Tibial artery (tissue), 4 donors: ENCODE results near the gene ICAM5.
"Not testable (repeated sequence)": the region's sequence is repeated elsewhere in the genome, so short reads cannot be mapped to it uniquely, and the experiment has no call there.

ENCODE experiments used
- DNase-seq, 2 donors: peaks; one replicate each; pipeline ENCODE4 v3.0.0-alpha.2; 2019
- H3K27ac ChIP-seq, 2 donors: fragments of 200-600 bp; sonication (generic) in 1 of 2; 1 replicate in 1 of 2; 2 replicates in 1 of 2; pipeline ENCODE4 v1.5.1; 2018 to 2019; ENCODE audit warnings: mild to moderate bottlenecking in 1 of 2
- H3K27me3 ChIP-seq, 2 donors: fragments of 200-600 bp; sonication (generic) in 1 of 2; one replicate each; pipeline versions ENCODE4 v1.5.1 to v1.6.0; 2016 to 2019
- H3K36me3 ChIP-seq, 3 donors: fragments of 200-600 bp; sonication (generic) in 2 of 3; one replicate each; pipeline ENCODE4 v1.5.1; 2016 to 2019; ENCODE audit warnings: mild to moderate bottlenecking in 2 of 3
- H3K4me1 ChIP-seq, 4 donors: fragments of 200-600 bp; sonication (generic) in 2 of 4; 1 replicate in 3 of 4; 2 replicates in 1 of 4; pipeline ENCODE4 v1.5.1; 2016 to 2019
- H3K4me3 ChIP-seq, 2 donors: fragments of 200-600 bp; sonication (generic) in 1 of 2; 1 replicate in 1 of 2; 2 replicates in 1 of 2; pipeline ENCODE4 v1.5.1; 2018 to 2019; ENCODE audit warnings: mild to moderate bottlenecking in 2 of 2
- H3K9me3 ChIP-seq, 3 donors: fragments of 200-600 bp; sonication (generic) in 1 of 3; one replicate each; pipeline ENCODE4 v1.5.1; 2016 to 2019
- CTCF ChIP-seq, 2 experiments: fragments of 200-600 bp in 1 of 2; fragments of 450-650 bp in 1 of 2; IDR thresholded peaks; one replicate each; pipeline ENCODE4 v1.5.1; 2017 to 2019; ENCODE audit warnings: antibody characterized with exemption in 2 of 2, mild to moderate bottlenecking in 1 of 2, moderate library complexity in 1 of 2
- intact Hi-C: fragments of 100-400 bp; cut with DNase I; formaldehyde crosslinking; loops from one replicate; pipeline ENCODE4 v1.15.0; 2023; ENCODE audit warnings: low total_unique reads

ICAM5 gene

GRCh38 chr19:10289836-10290356 is at the start of gene ICAM5:
Gene ICAM5, plus strand, starts transcription at chr19:10289952. Its CDS starts 92 bp downstream, at chr19:10290044.
- Histone ChIP-seq H3K4me1 (peaks cover 0 to 64% (median 55%) of the 10 kb centered on the region in 4 donors), H3K9me3 (no peaks in the 10 kb centered on the region), H3K36me3 (peaks cover 0 to 10% (median 8%) of the 10 kb centered on the region in 3 donors), H3K27ac (no peak within 1 kb of the TSS), H3K4me3 (peak within 1 kb of the TSS; percentile 32 to 40), H3K27me3 (peaks cover 6 to 91% of the 10 kb centered on the region in 2 donors)
- TF ChIP-seq CTCF (IDR thresholded peaks at IDR 0.05) = no peak
- intact Hi-C loops = no loop called here
- no peak for DNase-seq

GRCh38 chr19:10241826-10242449 is 47.8 kb upstream of the ICAM5 start:
- intact Hi-C loops, DNase-seq, H3K27me3 ChIP-seq, H3K36me3 ChIP-seq, H3K4me1 ChIP-seq, H3K9me3 ChIP-seq, H3K27ac ChIP-seq, H3K4me3 ChIP-seq: not testable (repeated sequence)

- no peaks in the 10 kb centered on the region for H3K4me1 ChIP-seq
- no peak overlapping the region for H3K4me3 ChIP-seq
- TF ChIP-seq CTCF (IDR thresholded peaks at IDR 0.05) = no peak
- H3K27me3 ChIP-seq = no peaks in the 10 kb centered on the region
- no peaks in the 10 kb centered on the region for H3K36me3 ChIP-seq
- DNase-seq = no peak
- intact Hi-C loops = no loop called here
- no peaks in the 10 kb centered on the region for H3K9me3 ChIP-seq
- no peak overlapping the region for H3K27ac ChIP-seq
Measured at GRCh38 chr19:10243606-10244005, 46.1 kb upstream of the ICAM5 start.

GRCh38 chr19:10245189-10245939 is 44.4 kb upstream of the ICAM5 start:
- no peak for TF ChIP-seq CTCF (IDR thresholded peaks at IDR 0.05)
- no peak for DNase-seq
- intact Hi-C loops = no loop called here
- Histone ChIP-seq H3K9me3 (no peaks in the 10 kb centered on the region), H3K4me3 (no peak overlapping the region), H3K36me3 (no peaks in the 10 kb centered on the region), H3K27ac (no peak overlapping the region), H3K4me1 (peaks cover 0 to 5% (median 0%) of the 10 kb centered on the region in 4 donors), H3K27me3 (no peaks in the 10 kb centered on the region)

GRCh38 chr19:10246511-10246910 is 43.2 kb upstream of the ICAM5 start:
- TF ChIP-seq CTCF (IDR thresholded peaks at IDR 0.05) = no peak
- Histone ChIP-seq H3K4me3 (no peak overlapping the region), H3K27me3 (no peaks in the 10 kb centered on the region), H3K9me3 (no peaks in the 10 kb centered on the region), H3K4me1 (peaks cover 0 to 14% (median 3%) of the 10 kb centered on the region in 4 donors), H3K27ac (no peak overlapping the region), H3K36me3 (no peaks in the 10 kb centered on the region)
- no peak for DNase-seq
- intact Hi-C loops = no loop called here
